Retinal pigment epithelial cell (primary cell): ENCODE results near the gene MYCBPAP.

Experiments used
- DNase-seq: peaks from one replicate; pipeline ENCODE4 v3.0.0-alpha.2; 2010; ENCODE audit warnings: low read depth
- H3K4me3 ChIP-seq: 2 replicates; pipeline ENCODE4 v1.5.1; 2011; ENCODE audit warnings: mild to moderate bottlenecking, low read length, control low read depth, moderate library complexity
- TF ChIP-seq, protein P1 (sequence below): conservative IDR thresholded peaks from 2 replicates; pipeline ENCODE4 v1.5.1; 2011; ENCODE audit warnings: low read depth, low read length, control low read depth, inconsistent platforms

Gene MYCBPAP

DNA sequence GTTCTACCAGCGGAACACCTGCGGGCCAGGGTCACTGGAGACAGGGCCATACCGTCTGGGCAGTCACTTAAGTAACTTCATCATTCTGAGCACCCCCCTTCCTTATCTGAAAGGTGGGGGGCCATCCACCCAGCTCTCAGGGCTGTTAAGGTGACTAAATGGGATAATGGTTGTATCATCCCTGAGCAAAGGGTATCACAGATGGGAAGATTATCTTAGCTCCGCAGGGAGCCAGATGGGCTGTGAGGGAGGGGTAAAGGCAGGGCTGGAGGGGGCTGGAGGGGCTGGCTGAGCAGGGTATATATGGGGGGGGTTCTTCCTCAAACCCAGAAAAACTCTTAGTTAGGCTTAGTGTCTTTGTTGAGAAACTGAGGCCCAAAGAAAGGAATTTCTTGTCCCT is 49.4 kb downstream of the MYCBPAP start:
- no peak overlapping the region for H3K4me3 ChIP-seq
- no peak for DNase-seq
- TF ChIP-seq, protein P1, sequence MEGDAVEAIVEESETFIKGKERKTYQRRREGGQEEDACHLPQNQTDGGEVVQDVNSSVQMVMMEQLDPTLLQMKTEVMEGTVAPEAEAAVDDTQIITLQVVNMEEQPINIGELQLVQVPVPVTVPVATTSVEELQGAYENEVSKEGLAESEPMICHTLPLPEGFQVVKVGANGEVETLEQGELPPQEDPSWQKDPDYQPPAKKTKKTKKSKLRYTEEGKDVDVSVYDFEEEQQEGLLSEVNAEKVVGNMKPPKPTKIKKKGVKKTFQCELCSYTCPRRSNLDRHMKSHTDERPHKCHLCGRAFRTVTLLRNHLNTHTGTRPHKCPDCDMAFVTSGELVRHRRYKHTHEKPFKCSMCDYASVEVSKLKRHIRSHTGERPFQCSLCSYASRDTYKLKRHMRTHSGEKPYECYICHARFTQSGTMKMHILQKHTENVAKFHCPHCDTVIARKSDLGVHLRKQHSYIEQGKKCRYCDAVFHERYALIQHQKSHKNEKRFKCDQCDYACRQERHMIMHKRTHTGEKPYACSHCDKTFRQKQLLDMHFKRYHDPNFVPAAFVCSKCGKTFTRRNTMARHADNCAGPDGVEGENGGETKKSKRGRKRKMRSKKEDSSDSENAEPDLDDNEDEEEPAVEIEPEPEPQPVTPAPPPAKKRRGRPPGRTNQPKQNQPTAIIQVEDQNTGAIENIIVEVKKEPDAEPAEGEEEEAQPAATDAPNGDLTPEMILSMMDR = no peak

DNA sequence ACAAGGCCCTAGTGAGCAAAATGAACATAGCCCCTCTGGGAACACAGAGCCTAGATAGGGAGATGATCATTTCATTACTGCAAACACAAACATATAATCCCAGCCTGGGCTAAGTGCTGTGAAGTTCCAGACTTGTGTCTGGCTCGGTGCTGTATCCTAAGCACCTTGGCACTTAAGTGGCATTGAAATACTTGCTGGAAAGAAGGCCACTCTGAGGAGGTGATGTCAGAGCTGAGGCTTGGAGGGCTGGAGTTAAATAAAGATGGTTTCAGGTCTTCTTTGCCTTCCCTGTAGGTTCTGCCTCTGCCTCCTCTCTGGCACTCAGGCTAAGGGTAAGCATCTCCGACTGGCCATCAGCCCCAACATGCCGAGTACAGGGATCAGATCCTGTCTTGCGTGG is 49.9 kb downstream of the MYCBPAP start:
- TF ChIP-seq, protein P1 = no peak
- H3K4me3 ChIP-seq = no peak overlapping the region
- no peak for DNase-seq

DNA sequence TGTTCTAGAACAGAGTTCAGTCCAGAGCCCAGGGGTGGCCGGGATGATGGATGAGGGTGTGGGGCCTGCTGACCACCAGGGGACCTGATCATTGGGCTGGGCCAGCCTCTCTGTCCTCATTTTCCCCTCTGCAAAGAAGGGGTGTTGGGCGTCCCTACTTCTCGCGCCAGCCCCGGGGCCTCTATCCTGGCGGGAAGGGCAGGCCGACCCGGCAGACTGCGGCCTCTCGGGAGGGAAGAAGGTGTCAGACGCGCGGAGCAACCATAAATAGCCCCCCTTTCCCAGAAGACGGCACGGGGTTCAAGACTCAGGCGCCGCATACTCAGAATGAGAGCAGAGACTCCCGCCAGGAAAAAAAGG is 50.3 kb downstream of the MYCBPAP start:
- no peak overlapping the region for H3K4me3 ChIP-seq
- no peak for DNase-seq
- TF ChIP-seq, protein P1 = no peak

DNA sequence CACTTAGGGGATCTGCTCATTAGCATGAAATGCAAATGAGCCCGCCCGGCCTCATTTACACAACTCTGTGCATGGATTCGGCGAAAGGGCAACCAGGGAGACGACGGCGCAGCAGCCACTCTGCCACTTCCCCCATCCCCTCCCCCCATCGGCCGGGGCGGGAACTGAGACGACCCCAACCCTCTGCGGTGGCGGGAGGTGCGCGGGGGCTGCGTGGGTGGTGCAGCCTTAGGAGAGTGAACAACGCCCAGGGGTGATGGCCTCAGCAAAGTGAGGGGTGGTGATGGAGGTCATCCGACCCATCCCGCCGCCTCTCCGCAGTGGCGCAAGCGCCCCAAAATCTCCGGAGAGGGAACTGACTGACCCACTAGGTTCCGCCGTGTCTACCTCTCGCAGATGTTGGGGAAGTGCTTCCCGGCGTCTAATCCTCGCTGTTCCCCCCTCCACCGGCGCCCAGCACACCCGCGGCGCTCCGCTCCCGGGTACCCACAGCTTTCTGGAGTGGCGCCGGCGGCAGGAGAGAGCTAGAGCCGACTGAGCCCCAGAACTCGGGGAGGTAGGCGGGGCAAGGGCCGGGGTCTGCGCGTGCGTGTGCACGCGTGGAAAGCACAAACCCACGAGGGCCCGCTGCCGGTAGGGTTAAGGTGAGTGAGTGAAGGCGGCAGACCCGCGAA is 50.8 kb downstream of the MYCBPAP start:
- DNase-seq = no peak
- TF ChIP-seq, protein P1 = no peak
- no peak overlapping the region for H3K4me3 ChIP-seq

DNA sequence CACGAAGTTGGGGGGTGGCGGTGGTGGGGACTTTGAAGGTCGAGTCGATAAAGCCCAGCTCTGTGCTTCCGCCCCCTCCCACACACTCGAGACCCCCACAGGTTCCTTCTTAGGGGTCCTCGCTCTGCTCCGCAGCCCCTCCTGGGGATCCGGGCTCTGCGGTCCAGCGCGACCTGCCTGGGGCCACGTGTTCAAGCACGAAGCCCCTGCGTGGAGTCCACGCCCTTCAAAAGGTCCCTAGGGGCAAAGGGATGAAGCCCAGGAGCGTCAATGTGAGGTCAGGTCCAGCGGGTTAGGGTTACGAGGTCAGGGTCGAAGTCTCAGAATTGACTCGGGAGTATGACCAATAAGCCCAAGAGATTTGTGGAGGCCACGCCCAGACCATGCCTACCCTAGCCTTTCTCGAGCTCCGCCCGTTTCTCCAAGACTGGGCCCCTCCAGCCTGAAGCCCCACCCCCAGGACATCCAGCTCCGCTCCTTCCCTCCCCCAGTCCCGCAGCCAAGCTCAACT is 51.5 kb downstream of the MYCBPAP start:
- TF ChIP-seq, protein P1 = no peak
- H3K4me3 ChIP-seq = peak overlapping the region; percentile 30
- DNase-seq = no peak

DNA sequence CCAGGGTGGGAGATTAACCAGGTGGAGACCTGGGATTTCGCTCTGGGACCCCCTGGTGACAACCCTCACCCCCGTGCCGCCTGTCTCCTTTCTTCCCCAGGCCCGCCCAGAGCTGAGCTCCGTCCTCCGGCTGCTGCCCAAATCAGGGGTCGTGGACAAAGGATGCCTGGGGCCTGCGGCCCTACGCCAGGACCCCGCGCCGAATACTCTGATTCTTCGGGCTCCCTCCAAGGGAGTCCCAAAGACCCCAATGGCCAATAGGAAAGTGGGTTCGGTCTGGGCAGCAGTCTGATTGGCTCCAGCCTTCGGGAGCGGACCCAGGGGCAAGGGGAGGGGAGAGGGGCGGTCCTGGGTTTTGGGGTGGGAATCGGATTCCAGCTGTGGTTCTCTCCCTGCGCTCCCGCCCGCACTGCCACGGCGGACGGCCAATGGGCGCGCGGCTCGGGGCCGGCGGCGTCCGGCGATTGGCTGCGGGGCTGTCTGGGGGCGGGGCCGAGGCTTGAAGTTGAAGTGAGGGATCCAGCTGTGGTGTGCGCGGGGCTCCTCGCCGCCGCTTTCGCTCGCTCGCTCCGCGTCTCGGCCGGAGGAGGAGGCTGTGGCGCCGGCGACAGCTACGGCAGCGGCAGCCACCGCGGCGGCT is 52.1 kb downstream of the MYCBPAP start, which contains the start of gene CACNA1G:
TSS of gene CACNA1G (plus strand) at position 531 of the 640 bp plus-strand sequence. CDS start 745 bp downstream, outside the sequence.
- TF ChIP-seq, protein P1 = no peak
- peak within 1 kb of the TSS; percentile 30 for H3K4me3 ChIP-seq
- no peak for DNase-seq
